ENCODE measurements around the gene BMPR1A.

DNA sequence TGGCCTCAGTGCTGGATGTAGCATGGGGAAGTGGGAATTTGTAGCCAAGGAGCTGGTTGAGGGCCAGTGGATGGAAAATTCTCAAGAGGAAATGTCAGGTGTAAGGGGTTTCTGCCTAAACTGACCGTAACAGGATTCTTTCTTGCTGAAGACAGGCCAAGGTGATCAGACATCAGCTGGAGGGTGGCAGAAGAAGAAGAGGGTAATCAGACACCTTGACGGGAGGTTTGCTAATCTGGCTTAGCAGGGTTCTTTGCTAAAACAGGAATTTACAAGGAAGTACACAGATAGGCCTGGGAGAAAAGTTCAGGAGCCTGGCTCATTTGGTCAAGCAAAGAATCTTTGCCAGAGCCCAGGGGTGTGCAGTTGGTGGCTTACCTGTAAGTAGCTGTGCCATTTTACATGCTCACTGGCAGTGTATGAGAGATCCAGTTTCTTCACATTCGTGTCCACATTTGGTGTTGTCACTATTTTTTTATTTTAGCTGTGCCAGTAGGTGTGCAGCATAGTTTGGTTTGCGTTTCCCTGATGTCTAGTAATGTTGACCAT lies 73.7 kb downstream of the BMPR1A start:
- TF ChIP-seq CTCF (conservative IDR thresholded peaks at IDR 0.05; ENCODE audit: low read length) (no peak), EZH2phosphoT487 (IDR thresholded peaks at IDR 0.05; ENCODE audit: borderline replicate concordance) (no peak)

Data from Loucy (cell line).